Hematopoietic multipotent progenitor cell treated with erythropoietin and hydrocortisone succinate and interleukin-3 and kit ligand, for 8 days (in vitro differentiated cells): ENCODE data around the gene PTPA.
"Not testable (repeated sequence)": the region's sequence is repeated elsewhere in the genome, so short reads cannot be mapped to it uniquely, and the experiment has no call there.

Source experiments
- DNase-seq: peaks from one replicate; pipeline ENCODE4 v3.0.0-alpha.2; 2015

Gene PTPA

GRCh38 chr9:129161534-129161837, 50.3 kb downstream of the PTPA start:
- no peak for DNase-seq

DNA sequence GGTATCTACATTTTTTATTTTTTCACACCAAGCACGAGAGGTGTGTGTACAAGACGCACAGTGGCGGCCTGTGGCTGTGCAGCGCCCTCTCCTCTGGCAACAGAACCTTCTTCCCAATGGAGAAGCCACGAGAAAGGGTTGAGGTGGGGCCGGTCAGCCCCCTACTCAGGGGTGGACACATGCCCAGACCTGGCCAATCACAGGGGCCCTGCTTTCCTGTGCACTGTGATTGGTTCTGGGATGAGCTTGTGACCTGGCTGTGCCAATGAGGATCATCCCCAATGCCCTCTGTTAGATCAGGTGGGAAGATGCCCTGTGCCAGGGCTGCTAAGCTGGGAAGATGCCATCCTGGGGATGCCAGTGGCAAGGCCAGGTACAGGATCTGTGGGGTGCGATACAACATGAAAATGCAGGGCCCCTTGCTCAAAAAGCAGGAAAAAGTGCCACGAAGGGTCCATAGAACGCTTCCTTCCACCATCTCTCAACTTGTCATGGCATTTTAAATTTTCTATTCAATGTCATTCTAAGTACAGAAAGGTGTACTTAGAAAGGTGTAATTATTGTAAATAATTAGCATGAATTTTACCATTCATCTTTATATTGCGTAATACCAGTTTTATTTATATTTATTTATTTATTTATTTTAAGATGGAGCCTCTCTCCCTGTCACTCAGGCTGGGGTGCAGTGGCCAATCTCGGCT, 51.4 kb downstream of the PTPA start:
- DNase-seq, result no peak

DNA sequence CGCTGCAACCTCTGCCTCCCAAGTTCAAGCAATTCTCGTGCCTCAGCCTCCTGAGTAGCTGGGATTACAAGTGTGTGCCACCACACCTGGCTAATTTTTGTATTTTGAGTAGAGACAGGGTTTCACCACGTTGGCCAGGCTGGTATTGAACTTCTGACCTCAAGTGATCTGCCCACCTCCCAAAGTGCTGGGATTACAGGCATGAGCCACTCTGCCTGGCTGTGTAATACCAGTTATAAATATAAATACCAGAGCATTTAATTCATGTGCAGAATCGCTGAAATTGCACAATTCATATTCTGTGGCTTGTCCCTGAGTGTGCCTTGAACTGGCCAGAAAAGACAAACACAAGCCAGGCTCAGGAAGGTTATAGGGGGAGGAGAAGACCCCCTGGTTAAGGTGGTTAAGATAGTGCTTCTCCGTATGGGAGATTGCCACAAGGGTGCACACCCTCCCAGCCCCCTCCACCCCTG, 52.0 kb downstream of the PTPA start:
- not testable (repeated sequence) for DNase-seq

DNA sequence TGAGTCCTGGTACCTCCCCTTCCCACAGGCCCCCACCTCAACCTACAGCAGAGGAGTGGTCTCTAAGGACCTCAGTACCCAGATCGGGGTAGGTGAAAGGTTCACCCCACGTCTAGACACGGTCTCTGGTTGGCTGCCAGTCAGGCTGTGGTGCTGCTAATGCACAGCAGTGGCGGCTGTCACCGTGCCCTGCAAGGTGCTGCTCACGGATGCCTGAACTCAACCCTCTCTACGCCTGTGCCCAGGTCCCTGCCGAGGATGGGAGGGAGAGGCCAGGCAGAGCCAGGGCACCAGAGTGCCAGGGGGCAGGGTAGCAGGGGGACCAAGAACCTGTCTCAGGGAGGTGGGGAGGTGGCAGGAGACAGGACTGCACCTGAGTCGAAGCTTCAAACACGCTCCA, 52.5 kb downstream of the PTPA start:
- no peak for DNase-seq

GRCh38 chr9:129164246-129164930, 53.2 kb downstream of the PTPA start:
- DNase-seq, result no peak

GRCh38 chr9:129165198-129165597, 54.0 kb downstream of the PTPA start:
- no peak for DNase-seq

DNA sequence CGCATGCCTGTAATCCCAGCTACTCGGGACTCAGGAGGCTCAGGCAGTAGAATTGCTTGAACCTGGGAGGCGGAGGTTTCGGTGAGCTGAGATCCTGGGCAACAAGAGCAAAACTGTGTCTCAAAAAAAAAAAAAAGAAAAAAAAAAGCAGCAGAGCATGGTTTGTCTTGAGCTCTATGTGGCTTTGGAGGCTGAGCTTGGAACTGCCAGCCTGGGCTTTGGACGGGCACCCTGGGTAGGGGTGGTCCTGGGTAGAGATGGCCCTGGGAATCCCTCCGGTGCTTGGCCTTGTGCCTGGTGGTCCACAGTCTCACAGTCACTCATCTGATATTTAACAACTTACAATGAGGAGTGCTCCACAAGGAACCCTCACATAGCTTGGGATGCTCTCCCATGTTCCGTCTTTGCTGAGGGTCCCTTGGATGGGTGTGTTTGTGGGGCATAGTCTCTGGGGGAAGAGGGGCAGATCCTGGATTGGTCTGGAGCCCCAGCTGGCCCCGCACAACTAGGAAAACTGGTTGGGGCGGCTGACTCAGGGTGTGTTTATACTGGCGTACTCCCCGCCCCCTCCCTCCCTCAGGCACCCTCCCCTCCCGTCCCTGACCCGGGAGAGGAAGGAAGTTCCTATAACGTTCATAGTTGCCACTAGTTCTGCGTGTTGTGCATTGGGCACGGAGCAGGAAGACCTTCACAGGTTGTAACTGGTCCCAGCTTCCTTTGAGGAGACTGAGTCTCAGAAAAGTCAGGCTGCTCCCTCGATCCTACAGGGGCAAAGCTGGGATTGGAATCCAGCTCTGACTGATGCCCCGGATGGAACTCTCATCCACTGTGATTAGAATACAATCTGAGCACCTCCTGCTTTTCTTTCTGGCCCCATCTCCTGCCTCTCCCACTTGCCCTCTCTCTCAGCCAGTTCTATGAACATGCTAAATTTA, 55.7 kb downstream of the PTPA start:
- peak; percentile 11 for DNase-seq

DNA sequence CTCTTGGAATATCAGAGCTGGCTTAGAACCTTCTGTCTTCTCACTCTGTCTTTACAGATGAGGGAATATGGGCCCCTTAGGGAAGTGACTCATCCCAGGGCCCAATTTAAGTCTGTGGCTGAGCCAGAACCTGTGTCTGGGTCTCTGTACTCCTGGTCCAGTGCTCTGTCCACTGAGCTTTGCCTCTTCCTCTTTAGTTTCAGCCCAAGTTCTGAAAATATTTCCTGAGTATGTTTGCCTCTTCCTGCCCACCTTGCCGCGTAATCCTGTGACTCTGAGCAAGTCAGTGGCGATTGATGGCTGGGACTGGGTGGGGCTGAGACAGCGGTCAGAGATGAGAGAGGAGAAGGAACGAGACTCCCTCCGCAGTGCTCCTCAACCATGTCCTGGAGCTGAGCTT, 59.0 kb downstream of the PTPA start:
- no peak for DNase-seq

GRCh38 chr9:129171993-129172751, 61.0 kb downstream of the PTPA start:
- no peak for DNase-seq

DNA sequence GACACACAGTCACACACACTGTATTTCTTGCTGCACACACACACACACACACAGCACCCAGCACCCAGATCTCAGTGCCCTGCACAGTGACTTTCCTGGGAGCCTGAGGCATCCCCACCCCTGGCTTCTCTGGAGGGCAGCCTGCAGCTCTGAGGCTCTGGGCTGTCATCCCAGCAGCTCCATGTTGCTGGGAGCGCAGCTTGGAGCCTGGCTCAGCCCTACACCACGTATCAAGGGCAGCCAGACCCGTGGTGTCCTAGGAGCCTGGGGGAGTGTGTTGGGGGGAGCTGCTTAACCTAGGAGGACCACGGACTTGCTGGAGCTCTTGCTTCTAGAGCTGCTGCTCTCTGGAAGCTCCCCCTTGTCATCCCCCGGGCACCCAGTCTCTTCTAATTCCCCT, 61.6 kb downstream of the PTPA start:
- no peak for DNase-seq

DNA sequence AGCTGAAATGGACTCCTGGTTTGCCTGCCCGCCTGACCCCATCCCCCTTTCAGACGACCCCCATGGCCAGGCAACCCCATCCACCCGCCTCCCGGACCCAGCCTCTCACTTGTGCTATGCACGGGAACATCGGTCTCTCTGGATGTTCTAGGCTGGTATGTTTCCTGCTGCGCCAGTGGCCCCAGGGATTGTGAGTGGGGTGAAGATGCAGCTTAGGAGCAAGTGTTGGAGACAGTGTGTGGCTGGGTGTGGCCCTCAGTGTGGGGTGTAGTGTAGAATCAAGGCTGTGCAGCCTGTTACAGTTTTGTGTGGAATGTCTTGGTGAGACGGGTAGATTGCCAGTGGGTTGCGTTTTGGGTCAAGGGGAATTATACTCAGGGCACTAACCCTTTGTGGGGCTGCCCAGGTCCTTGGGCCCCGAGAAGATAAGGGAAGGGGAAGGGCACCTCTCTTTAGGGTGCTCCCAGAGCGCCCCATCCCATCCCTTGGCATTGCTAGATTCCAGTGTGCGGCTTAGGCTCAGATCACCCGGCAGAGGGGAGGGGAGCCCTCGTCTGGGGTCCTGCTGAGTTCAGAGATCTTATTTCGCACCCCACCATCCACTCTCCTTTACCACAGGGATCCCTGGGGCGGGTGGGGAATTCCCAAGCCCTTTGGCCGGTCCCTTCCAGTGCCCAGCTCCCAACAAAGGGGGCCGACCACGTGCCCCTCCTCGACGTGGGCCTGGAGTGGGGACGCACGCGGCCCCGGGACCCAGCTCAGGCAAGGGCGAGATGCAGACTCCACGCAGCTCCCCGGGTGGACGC, 62.3 kb downstream of the PTPA start:
- DNase-seq, result no peak

GRCh38 chr9:129174102-129174723, 63.0 kb downstream of the PTPA start:
- DNase-seq, result peak; percentile 79

DNA sequence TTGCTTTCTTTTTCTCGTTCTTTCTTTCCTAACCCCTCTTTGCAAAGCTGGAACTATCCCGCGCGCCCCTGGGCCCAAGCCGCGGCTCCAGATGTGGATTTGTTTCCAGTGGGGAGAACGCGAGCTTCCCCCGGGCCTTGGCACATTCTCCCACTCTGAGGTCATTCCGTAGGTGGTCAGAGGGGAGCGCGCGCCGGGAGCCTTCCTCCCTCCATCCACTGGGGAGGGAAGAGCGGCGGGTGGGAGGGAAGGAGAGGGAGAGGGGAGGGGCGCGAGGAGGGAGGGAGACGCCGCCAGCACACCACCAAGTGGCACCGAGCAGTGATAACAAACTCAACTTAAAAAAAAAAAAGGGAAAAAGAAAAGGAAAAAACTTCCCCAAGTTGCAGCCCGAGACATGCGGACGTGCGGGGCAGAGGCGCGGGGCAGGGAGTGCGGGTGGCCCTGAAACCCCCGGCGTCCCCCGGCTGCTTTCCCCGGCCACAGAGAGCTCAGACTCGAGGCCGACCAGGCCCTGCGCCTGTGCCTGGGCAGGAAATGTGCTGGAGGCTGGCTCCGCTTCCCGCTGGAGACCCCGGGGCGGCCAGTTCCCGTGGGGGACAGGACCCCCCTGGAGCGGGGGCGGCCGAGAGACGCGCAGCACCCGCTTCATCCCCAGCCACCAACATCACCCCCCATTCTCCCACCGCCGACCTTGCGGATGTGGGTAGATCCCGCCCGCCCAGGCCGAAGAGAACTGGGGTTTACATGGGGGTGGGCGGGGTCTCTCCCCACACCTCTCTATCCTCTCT, 63.7 kb downstream of the PTPA start:
- DNase-seq, result peak; percentile 29

DNA sequence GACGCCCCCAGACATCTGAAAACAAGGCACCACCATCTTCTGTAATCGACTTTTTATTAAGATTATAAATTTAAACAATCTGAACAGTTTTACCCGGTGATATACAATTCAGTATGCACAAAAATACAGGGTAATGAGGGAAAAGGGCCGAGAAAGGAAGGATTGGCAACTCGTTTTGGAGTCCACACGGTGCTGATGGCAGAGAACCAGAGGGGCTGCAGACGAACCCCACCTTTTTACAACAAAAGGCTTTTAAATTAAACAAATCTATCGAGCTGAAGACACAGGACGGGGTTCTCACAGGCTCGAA, 64.3 kb downstream of the PTPA start:
- no peak for DNase-seq

GRCh38 chr9:129175825-129176633, 64.8 kb downstream of the PTPA start:
- DNase-seq, result peak; percentile 48

DNA sequence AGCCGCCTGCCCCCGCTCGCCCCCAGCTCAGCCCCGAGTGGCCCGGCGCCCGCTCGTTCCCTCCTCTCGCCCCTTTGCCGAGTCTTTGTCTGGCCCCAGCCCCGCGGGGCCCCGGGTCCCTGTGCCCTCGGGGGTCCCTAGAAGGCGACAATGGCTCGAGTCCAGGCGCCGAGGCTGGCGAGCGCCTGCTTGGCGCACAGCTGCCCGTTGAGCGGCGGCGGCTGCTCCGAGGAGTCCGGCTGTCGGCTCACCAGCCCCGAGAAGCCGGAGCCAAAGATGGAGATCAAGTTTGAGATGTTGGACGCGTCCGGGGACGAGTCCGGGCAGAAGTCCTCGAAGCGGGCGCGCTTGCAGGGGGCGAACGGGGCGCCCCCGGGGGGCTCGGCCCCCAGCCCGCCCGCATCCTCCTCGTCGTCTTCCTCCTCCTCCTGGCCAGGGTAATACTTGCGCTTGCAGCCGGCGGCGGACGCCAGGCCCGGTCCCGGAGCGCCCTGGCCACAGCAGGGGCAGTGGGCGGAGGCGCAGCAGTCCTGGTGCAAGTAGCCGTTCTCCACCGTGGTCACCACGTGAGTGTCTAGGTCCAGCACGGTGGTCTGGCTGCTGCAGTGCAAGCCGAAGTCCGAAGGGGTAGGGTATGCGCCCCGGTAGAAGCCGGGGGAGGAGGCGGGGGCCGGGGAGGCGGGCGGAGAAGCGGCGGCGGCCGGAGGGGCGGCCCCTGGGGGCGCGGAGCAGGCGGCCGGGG, 65.7 kb downstream of the PTPA start:
- DNase-seq, result no peak

DNA sequence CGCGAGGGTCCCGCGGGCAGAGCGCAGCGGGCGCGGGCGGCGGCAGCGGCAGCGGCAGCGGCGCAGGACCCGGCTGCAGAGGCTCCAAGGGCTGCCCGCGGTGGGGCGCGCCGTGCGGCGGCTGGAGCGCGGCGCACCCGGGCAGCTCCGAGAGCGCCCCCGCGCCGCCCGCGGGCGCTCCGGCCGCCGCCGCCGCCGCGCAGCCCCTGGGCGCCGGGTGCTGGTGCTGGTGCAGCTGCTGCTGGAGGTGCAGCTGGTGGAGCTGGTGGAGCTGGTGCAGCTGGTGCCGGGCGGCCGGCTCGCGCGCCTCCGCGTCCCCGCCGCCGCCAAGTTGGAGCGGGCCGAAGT, 66.2 kb downstream of the PTPA start:
- DNase-seq, result peak; percentile 6

DNA sequence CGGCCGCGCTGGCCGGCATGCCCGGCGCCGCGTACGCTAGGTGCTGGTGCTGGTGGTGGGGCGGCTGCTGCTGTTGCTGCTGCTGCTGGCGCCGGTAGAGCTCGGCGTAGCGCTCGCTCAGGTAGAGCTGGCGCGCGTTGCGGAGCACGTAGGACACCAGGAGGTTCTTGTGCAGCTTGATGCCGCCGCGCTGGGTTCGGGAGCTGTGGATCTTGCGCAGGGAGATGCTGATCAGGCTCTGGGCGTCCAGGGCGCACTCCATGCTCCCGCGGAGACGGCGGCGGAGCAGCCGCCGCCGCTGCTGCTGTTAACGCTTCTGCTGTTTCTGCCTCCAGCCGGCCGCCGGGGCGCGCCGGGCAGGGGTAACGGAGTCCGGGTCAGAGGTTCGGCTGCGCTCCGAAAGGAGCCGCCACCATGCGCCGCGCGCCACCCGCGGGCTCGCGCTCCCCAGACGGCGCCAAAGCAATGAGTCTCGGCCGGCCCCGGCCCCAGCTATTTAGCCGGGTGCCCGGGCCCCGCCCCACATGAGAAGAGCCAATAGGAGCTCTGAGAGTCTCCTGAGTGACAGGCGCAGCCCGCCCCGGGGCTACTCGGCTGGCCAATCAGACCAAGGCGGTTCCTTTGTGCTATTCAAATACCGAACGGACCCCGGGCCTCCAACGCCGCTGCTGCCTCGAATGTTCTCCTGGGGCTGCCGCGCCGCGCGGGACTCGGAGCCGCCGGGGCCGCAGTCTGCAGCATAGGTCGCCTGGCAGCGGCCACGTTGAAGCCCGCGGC, 66.8 kb downstream of the PTPA start, which contains the start of gene IER5L:
TSS of gene IER5L (minus strand) at position 471 of the 777 bp plus-strand sequence. CDS start at position 262, 209 bp downstream.
- peak; percentile 93 for DNase-seq
